Suprapubic skin (tissue), 4 donors: Measurements from ENCODE around the gene GRIN2D.

Experiments used
- EP300 ChIP-seq: sonication (generic); formaldehyde crosslinking; IDR thresholded peaks from one replicate; pipeline ENCODE4 v1.6.1; 2017; ENCODE audit warnings: antibody characterized with exemption
- POLR2A ChIP-seq, 2 donors: fragments of 450-650 bp; IDR thresholded peaks; one replicate each; pipeline ENCODE4 v1.6.1; 2017; ENCODE audit warnings: antibody characterized with exemption in 2 of 2, mild to moderate bottlenecking in 2 of 2, moderate library complexity in 2 of 2
- POLR2AphosphoS5 ChIP-seq, 3 donors: sonication (generic); formaldehyde crosslinking; IDR thresholded peaks; one replicate each; pipeline ENCODE4 v1.6.1; 2017; ENCODE audit warnings: antibody characterized with exemption in 3 of 3
- TF ChIP-seq, protein P1 (sequence below), 2 donors: fragments of 200-600 bp in 1 of 2; fragments of 450-650 bp in 1 of 2; sonication (generic) in 1 of 2; IDR thresholded peaks; one replicate each; pipeline ENCODE4 v1.5.1; 2016 to 2019; ENCODE audit warnings: antibody characterized with exemption in 2 of 2, mild to moderate bottlenecking in 1 of 2, moderate library complexity in 1 of 2

DNA sequence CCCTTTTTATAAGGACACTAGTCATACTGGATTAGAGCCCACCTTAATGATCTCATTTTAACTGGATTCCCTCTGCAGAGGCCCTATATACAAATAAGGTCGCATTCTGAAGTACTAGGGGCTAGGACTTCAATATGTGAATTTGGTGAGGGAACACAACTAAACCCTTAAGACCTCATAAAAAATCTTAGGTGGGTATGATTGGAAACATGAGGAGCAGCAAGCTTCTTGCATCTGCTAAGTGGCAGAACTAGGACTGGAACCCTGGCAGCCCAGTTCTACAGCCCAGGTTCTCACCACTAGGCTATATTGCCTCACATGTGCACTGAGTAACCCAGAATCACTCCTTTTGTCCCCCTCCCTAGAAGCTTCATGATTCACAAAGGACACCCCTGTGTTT lies 35.2 kb downstream of the GRIN2D start:
- TF ChIP-seq, protein P1, sequence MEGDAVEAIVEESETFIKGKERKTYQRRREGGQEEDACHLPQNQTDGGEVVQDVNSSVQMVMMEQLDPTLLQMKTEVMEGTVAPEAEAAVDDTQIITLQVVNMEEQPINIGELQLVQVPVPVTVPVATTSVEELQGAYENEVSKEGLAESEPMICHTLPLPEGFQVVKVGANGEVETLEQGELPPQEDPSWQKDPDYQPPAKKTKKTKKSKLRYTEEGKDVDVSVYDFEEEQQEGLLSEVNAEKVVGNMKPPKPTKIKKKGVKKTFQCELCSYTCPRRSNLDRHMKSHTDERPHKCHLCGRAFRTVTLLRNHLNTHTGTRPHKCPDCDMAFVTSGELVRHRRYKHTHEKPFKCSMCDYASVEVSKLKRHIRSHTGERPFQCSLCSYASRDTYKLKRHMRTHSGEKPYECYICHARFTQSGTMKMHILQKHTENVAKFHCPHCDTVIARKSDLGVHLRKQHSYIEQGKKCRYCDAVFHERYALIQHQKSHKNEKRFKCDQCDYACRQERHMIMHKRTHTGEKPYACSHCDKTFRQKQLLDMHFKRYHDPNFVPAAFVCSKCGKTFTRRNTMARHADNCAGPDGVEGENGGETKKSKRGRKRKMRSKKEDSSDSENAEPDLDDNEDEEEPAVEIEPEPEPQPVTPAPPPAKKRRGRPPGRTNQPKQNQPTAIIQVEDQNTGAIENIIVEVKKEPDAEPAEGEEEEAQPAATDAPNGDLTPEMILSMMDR (IDR thresholded peaks at IDR 0.05), result no peak
- TF ChIP-seq POLR2A (IDR thresholded peaks at IDR 0.05) (no peak), EP300 (no peak), POLR2AphosphoS5 (IDR thresholded peaks at IDR 0.05) (no peak)
